Measurements from ENCODE around the gene SF1. TPM values are rescaled to one million over a fixed set of nuclear protein-coding genes. Genes with fewer than 3 reads are reported as not detected.

Gene SF1
- total and polyA plus RNA-seq, 9 of the 15 experiments (the other 6 are each of a cell fraction or from before 2014, with no cell fraction given), result 13.1 to 334 (median 111) TPM

DNA sequence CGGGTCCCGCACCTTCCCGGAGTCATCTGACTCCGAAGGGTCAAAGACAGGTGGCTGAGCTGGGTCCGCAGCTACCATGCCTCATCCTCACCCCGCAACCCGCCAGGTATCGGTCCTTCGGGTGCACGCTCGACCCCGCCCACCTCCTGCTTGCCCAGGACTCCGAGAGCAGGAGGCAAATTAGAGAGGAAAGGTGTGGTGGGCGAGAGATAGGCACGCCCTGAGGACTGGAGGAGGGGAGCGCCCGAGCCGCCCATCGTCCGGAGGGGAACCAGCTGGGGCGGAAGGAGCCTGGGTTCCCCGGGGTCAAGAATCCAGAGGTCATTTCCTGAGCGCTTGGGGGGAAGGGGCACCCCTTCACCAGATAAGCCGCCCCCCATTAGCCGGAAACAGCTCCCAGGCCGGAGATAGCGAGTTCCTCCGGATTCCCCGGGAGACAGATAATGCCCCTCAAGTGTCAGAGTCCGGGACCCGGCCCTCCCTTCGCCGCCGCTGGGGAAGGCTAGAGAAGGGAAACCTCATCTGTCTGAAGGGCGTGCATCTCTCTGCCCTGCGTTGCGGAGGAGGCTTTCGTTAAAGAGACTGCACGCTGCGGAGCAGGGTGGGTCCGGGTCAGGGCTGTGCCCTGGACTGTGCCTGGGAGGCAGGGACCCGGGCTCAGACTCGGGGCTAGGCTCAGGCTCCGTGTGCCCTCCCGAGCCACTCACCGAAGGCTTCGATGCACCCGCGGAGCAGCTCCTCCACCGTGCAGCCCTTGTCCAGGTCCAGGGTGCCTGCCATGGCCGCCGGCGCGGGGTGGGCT is 36.1 kb downstream of the SF1 start (continued):
- TF ChIP-seq PCBP1 (IDR thresholded peaks at IDR 0.05; ENCODE audit: low read depth, low read length, poor library complexity, severe bottlenecking), result peak; percentile 25
- no peak for TF ChIP-seq CTCFL (IDR thresholded peaks at IDR 0.05; ENCODE audit: borderline replicate concordance, insufficient read depth, low read depth, low read length, poor library complexity, severe bottlenecking)
- peak; percentile 55; the same call in 1 of the 2 replicates for TF ChIP-seq ARID4B (CRISPR knock-in tag; IDR thresholded peaks at IDR 0.05)
- TF ChIP-seq FOS (IDR thresholded peaks at IDR 0.05; ENCODE audit: extremely low read depth, insufficient read length), result no peak
- no peak for TF ChIP-seq XRCC5 (IDR thresholded peaks at IDR 0.05; ENCODE audit: low read depth, low read length)
- TF ChIP-seq, protein P1, sequence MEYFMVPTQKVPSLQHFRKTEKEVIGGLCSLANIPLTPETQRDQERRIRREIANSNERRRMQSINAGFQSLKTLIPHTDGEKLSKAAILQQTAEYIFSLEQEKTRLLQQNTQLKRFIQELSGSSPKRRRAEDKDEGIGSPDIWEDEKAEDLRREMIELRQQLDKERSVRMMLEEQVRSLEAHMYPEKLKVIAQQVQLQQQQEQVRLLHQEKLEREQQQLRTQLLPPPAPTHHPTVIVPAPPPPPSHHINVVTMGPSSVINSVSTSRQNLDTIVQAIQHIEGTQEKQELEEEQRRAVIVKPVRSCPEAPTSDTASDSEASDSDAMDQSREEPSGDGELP (CRISPR knock-in tag; IDR thresholded peaks at IDR 0.05; ENCODE audit: borderline replicate concordance), result peak; percentile 51; the same call in 1 of the 2 replicates
- no peak for TF ChIP-seq ZNF551 (CRISPR knock-in tag; IDR thresholded peaks at IDR 0.05)
- TF ChIP-seq WHSC1 (IDR thresholded peaks at IDR 0.05; ENCODE audit: low read length), result no peak
- no peak for TF ChIP-seq GATA2 (CRISPR knock-in tag; IDR thresholded peaks at IDR 0.05)
- TF ChIP-seq CREB1 (IDR thresholded peaks at IDR 0.05), result no peak
- no peak for TF ChIP-seq CREB1 (CRISPR knock-in tag; IDR thresholded peaks at IDR 0.05)
- TF ChIP-seq TGIF2 (CRISPR knock-in tag; IDR thresholded peaks at IDR 0.05), result no peak
- TF ChIP-seq CEBPG (CRISPR knock-in tag; IDR thresholded peaks at IDR 0.05), result no peak
- TF ChIP-seq CEBPG (tag; conservative IDR thresholded peaks at IDR 0.05 in 1 of 2, IDR thresholded peaks at IDR 0.05 in 1 of 2), result no peak
- no peak for TF ChIP-seq IFI16 (CRISPR knock-in tag; IDR thresholded peaks at IDR 0.05)
- TF ChIP-seq SP1 (CRISPR knock-in tag; IDR thresholded peaks at IDR 0.05), result no peak
- TF ChIP-seq UBTF (IDR thresholded peaks at IDR 0.05; ENCODE audit: borderline replicate concordance in 1 of 2, low read depth in 2 of 2, low read length in 2 of 2), result peak in 1 of 2 experiments; percentile 64; a peak in 1 of 4 replicates
- no peak for TF ChIP-seq MCM5 (IDR thresholded peaks at IDR 0.05; ENCODE audit: low read depth)

Data from K562 (cell line).